ENCODE results near the gene TXNDC16. TPM values are rescaled to one million over a fixed set of nuclear protein-coding genes. Genes with fewer than 3 reads are reported as not detected.

TXNDC16 gene
- total RNA-seq, 1 donor from 2014 or later = 1.7 TPM

GRCh38 chr14:52514046-52514811, 38.1 kb downstream of the TXNDC16 start:
- Histone ChIP-seq H3K27me3 (ENCODE audit: insufficient read depth, low read length) (no peaks in the 10 kb centered on the region), H3K4me2 (ENCODE audit: low read length) (no peak overlapping the region), H3K79me2 (ENCODE audit: insufficient read depth, low read length) (no peaks in the 10 kb centered on the region), H3K27ac (ENCODE audit: low read depth, low read length) (no peak overlapping the region), H3K9me3 (ENCODE audit: insufficient read depth, low read depth, low read length) (no peaks in the 10 kb centered on the region), H2AFZ (ENCODE audit: low read depth, low read length) (no peak overlapping the region), H3K36me3 (ENCODE audit: insufficient read depth, low read length) (no peaks in the 10 kb centered on the region), H3K4me1 (ENCODE audit: insufficient read depth, low read length) (no peaks in the 10 kb centered on the region), H3K9ac (ENCODE audit: low read length) (no peak overlapping the region), H4K20me1 (ENCODE audit: insufficient read depth, low read length) (no peaks in the 10 kb centered on the region), H3K4me3 (ENCODE audit: insufficient read depth, low read depth, low read length) (no peak overlapping the region)
- FAIRE-seq (no peak), DNase-seq (ENCODE audit: low read depth) (no peak)
- H3K4me1 Mint-ChIP-seq (ENCODE audit: low read depth, unreplicated experiment) = no peaks in the 10 kb centered on the region
- no peaks in the 10 kb centered on the region for H3K27me3 Mint-ChIP-seq (ENCODE audit: low read depth, unreplicated experiment)
- H3K36me3 Mint-ChIP-seq (ENCODE audit: low read depth, unreplicated experiment) = no peaks in the 10 kb centered on the region
- H3K27ac Mint-ChIP-seq (ENCODE audit: unreplicated experiment) = no peak overlapping the region
- H3K9me3 Mint-ChIP-seq (ENCODE audit: unreplicated experiment) = no peaks in the 10 kb centered on the region
- no peak overlapping the region for H3K4me3 Mint-ChIP-seq (ENCODE audit: unreplicated experiment)
- no peak for TF ChIP-seq CTCF (IDR thresholded peaks at IDR 0.05; ENCODE audit: insufficient read depth, low read depth, low read length)
- no peak for TF ChIP-seq EZH2 (IDR thresholded peaks at IDR 0.05; ENCODE audit: insufficient read depth, low read length)

- Histone ChIP-seq H4K20me1 (ENCODE audit: insufficient read depth, low read length) (no peaks in the 10 kb centered on the region), H3K36me3 (ENCODE audit: insufficient read depth, low read length) (no peaks in the 10 kb centered on the region), H3K9me3 (ENCODE audit: insufficient read depth, low read depth, low read length) (no peaks in the 10 kb centered on the region), H3K27me3 (ENCODE audit: insufficient read depth, low read length) (no peaks in the 10 kb centered on the region), H3K27ac (ENCODE audit: low read depth, low read length) (no peak overlapping the region), H2AFZ (ENCODE audit: low read depth, low read length) (no peak overlapping the region), H3K4me3 (ENCODE audit: insufficient read depth, low read depth, low read length) (no peak overlapping the region), H3K4me1 (ENCODE audit: insufficient read depth, low read length) (no peaks in the 10 kb centered on the region), H3K9ac (ENCODE audit: low read length) (no peak overlapping the region), H3K79me2 (ENCODE audit: insufficient read depth, low read length) (no peaks in the 10 kb centered on the region), H3K4me2 (ENCODE audit: low read length) (no peak overlapping the region)
- DNase-seq (ENCODE audit: low read depth) = no peak
- no peak for TF ChIP-seq EZH2 (IDR thresholded peaks at IDR 0.05; ENCODE audit: insufficient read depth, low read length)
- TF ChIP-seq CTCF (IDR thresholded peaks at IDR 0.05; ENCODE audit: insufficient read depth, low read depth, low read length) = no peak
- no peaks in the 10 kb centered on the region for H3K4me1 Mint-ChIP-seq (ENCODE audit: low read depth, unreplicated experiment)
- no peak for FAIRE-seq
- no peak overlapping the region for H3K27ac Mint-ChIP-seq (ENCODE audit: unreplicated experiment)
- H3K4me3 Mint-ChIP-seq (ENCODE audit: unreplicated experiment) = no peak overlapping the region
- no peaks in the 10 kb centered on the region for H3K9me3 Mint-ChIP-seq (ENCODE audit: unreplicated experiment)
- no peaks in the 10 kb centered on the region for H3K36me3 Mint-ChIP-seq (ENCODE audit: low read depth, unreplicated experiment)
- H3K27me3 Mint-ChIP-seq (ENCODE audit: low read depth, unreplicated experiment) = no peaks in the 10 kb centered on the region
These were observed 39.1 kb downstream of the TXNDC16 start for GRCh38 chr14:52513249-52513648.

- no peak overlapping the region for H3K4me3 Mint-ChIP-seq (ENCODE audit: unreplicated experiment)
- Histone ChIP-seq H3K4me2 (ENCODE audit: low read length) (no peak overlapping the region), H3K79me2 (ENCODE audit: insufficient read depth, low read length) (no peaks in the 10 kb centered on the region), H3K36me3 (ENCODE audit: insufficient read depth, low read length) (no peaks in the 10 kb centered on the region), H3K27ac (ENCODE audit: low read depth, low read length) (no peak overlapping the region), H3K4me3 (ENCODE audit: insufficient read depth, low read depth, low read length) (no peak overlapping the region), H4K20me1 (ENCODE audit: insufficient read depth, low read length) (no peaks in the 10 kb centered on the region), H3K27me3 (ENCODE audit: insufficient read depth, low read length) (no peaks in the 10 kb centered on the region), H3K4me1 (ENCODE audit: insufficient read depth, low read length) (no peaks in the 10 kb centered on the region), H3K9ac (ENCODE audit: low read length) (no peak overlapping the region), H2AFZ (ENCODE audit: low read depth, low read length) (no peak overlapping the region), H3K9me3 (ENCODE audit: insufficient read depth, low read depth, low read length) (no peaks in the 10 kb centered on the region)
- H3K27ac Mint-ChIP-seq (ENCODE audit: unreplicated experiment) = no peak overlapping the region
- H3K4me1 Mint-ChIP-seq (ENCODE audit: low read depth, unreplicated experiment) = no peaks in the 10 kb centered on the region
- FAIRE-seq (no peak), DNase-seq (ENCODE audit: low read depth) (no peak)
- peaks cover 6% of the 10 kb centered on the region for H3K9me3 Mint-ChIP-seq (ENCODE audit: unreplicated experiment)
- H3K27me3 Mint-ChIP-seq (ENCODE audit: low read depth, unreplicated experiment) = no peaks in the 10 kb centered on the region
- TF ChIP-seq CTCF (IDR thresholded peaks at IDR 0.05; ENCODE audit: insufficient read depth, low read depth, low read length) = no peak
- no peak for TF ChIP-seq EZH2 (IDR thresholded peaks at IDR 0.05; ENCODE audit: insufficient read depth, low read length)
- no peaks in the 10 kb centered on the region for H3K36me3 Mint-ChIP-seq (ENCODE audit: low read depth, unreplicated experiment)
These were observed 57.9 kb downstream of the TXNDC16 start for GRCh38 chr14:52494444-52494843.

Data from astrocyte (in vitro differentiated cells and primary cell).